Gastrocnemius medialis (tissue), 4 donors: ENCODE data around the gene SLC16A10.

ENCODE experiments used
- CTCF ChIP-seq, 5 experiments: fragments of 450-650 bp in 3 of 5; fragments of 200-600 bp in 2 of 5; sonication (generic) in 2 of 5; IDR thresholded peaks in 4 of 5; conservative IDR thresholded peaks in 1 of 5; 1 replicate in 4 of 5; 2 replicates in 1 of 5; pipeline ENCODE4 v1.5.1; 2016 to 2019; ENCODE audit warnings: antibody characterized with exemption in 5 of 5, mild to moderate bottlenecking in 3 of 5, moderate library complexity in 3 of 5
- POLR2A ChIP-seq, 2 donors: fragments of 450-650 bp; IDR thresholded peaks; one replicate each; pipeline ENCODE4 v1.6.1; 2017; ENCODE audit warnings: antibody characterized with exemption in 2 of 2, mild to moderate bottlenecking in 2 of 2, moderate library complexity in 2 of 2

GRCh38 chr6:111269401-111269970, 182.2 kb downstream of the SLC16A10 start:
- TF ChIP-seq CTCF (IDR thresholded peaks at IDR 0.05 in 4 of 5, conservative IDR thresholded peaks at IDR 0.05 in 1 of 5) (no peak), POLR2A (IDR thresholded peaks at IDR 0.05) (no peak)
